GM21381 (cell line): Measurements from ENCODE around the gene PDGFC.

Experiments used
- ATAC-seq: cut with Tn5 transposase; IDR thresholded peaks from one replicate; pipeline ENCODE4 v1.9.1; 2021; ENCODE audit warnings: mild to moderate bottlenecking, moderate library complexity; ENCODE audit not compliant: unreplicated experiment

The PDGFC gene

GRCh38 chr4:156790866-156791265, 180.7 kb downstream of the PDGFC start:
- ATAC-seq: no peak

- no peak for ATAC-seq
Observed at GRCh38 chr4:156788782-156789181, 182.8 kb downstream of the PDGFC start.

GRCh38 chr4:156786713-156787112, 184.9 kb downstream of the PDGFC start:
- ATAC-seq: no peak

GRCh38 chr4:156784970-156785369, 186.6 kb downstream of the PDGFC start:
- ATAC-seq: no peak

GRCh38 chr4:156783966-156784365, 187.6 kb downstream of the PDGFC start:
- ATAC-seq: no peak

- no peak for ATAC-seq
Observed at GRCh38 chr4:156782491-156782890, 189.1 kb downstream of the PDGFC start.

- ATAC-seq: no peak
Observed at GRCh38 chr4:156781852-156782251, 189.7 kb downstream of the PDGFC start.

GRCh38 chr4:156779774-156780173, 191.8 kb downstream of the PDGFC start:
- no peak for ATAC-seq

GRCh38 chr4:156779042-156779441, 192.6 kb downstream of the PDGFC start:
- no peak for ATAC-seq

GRCh38 chr4:156778606-156779005, 193.0 kb downstream of the PDGFC start:
- no peak for ATAC-seq

GRCh38 chr4:156778093-156778492, 193.5 kb downstream of the PDGFC start:
- no peak for ATAC-seq

GRCh38 chr4:156775813-156776212, 195.8 kb downstream of the PDGFC start:
- no peak for ATAC-seq

GRCh38 chr4:156774422-156774821, 197.2 kb downstream of the PDGFC start:
- no peak for ATAC-seq

GRCh38 chr4:156773648-156774357, 197.8 kb downstream of the PDGFC start:
- ATAC-seq: no peak

GRCh38 chr4:156771171-156771837, 200.3 kb downstream of the PDGFC start:
- no peak for ATAC-seq

GRCh38 chr4:156770140-156770539, 201.5 kb downstream of the PDGFC start:
- no peak for ATAC-seq

- no peak for ATAC-seq
Observed at GRCh38 chr4:156767911-156768415, 203.6 kb downstream of the PDGFC start.

- no peak for ATAC-seq
Observed at GRCh38 chr4:156766846-156767245, 204.8 kb downstream of the PDGFC start.

- ATAC-seq: no peak
Observed at GRCh38 chr4:156765277-156765676, 206.3 kb downstream of the PDGFC start.

GRCh38 chr4:156764846-156765245, 206.8 kb downstream of the PDGFC start:
- ATAC-seq: no peak

- no peak for ATAC-seq
Observed at GRCh38 chr4:156764145-156764544, 207.5 kb downstream of the PDGFC start.

GRCh38 chr4:156763511-156763910, 208.1 kb downstream of the PDGFC start:
- no peak for ATAC-seq
